Retinal pigment epithelial cell (primary cell): ENCODE measurements around the gene HS1BP3.

Experiments used
- DNase-seq: peaks from one replicate; pipeline ENCODE4 v3.0.0-alpha.2; 2010; ENCODE audit warnings: low read depth
- H3K4me3 ChIP-seq: 2 replicates; pipeline ENCODE4 v1.5.1; 2011; ENCODE audit warnings: mild to moderate bottlenecking, low read length, control low read depth, moderate library complexity
- TF ChIP-seq, protein P1 (sequence below): conservative IDR thresholded peaks from 2 replicates; pipeline ENCODE4 v1.5.1; 2011; ENCODE audit warnings: low read depth, low read length, control low read depth, inconsistent platforms

HS1BP3 gene

DNA sequence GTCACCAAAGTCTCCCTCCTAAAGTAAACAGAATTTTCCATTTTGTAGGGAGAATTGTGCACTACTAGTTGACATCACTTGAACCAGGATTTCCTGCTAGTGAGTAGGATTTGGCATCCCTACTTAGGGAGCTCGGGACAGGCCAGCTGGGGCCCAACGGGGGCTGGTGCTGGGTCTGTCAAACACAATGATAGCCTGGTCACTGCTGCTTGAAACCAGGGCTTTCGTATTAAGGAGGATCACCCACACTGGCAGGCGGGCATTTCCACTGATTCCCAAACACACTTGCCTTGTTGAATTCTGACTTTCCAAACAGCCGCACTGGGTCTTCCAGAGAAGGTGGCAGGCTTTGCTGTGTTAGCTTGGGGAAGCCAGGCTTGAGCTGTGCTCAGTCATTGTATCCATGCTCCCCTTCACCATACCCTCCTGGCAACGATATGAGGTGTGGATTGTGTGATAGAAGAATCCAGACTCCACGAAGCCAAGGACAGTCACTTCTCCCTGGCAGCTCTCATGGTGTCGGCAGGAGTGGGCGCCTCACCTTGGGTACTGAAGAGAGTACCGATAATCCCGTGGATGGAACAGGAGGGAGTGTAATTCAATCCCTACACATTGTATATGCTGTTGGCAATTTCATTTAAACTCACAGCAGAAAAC is 23.5 kb upstream of the HS1BP3 start:
- H3K4me3 ChIP-seq: no peak overlapping the region
- TF ChIP-seq, protein P1, sequence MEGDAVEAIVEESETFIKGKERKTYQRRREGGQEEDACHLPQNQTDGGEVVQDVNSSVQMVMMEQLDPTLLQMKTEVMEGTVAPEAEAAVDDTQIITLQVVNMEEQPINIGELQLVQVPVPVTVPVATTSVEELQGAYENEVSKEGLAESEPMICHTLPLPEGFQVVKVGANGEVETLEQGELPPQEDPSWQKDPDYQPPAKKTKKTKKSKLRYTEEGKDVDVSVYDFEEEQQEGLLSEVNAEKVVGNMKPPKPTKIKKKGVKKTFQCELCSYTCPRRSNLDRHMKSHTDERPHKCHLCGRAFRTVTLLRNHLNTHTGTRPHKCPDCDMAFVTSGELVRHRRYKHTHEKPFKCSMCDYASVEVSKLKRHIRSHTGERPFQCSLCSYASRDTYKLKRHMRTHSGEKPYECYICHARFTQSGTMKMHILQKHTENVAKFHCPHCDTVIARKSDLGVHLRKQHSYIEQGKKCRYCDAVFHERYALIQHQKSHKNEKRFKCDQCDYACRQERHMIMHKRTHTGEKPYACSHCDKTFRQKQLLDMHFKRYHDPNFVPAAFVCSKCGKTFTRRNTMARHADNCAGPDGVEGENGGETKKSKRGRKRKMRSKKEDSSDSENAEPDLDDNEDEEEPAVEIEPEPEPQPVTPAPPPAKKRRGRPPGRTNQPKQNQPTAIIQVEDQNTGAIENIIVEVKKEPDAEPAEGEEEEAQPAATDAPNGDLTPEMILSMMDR: no peak
- DNase-seq: no peak

DNA sequence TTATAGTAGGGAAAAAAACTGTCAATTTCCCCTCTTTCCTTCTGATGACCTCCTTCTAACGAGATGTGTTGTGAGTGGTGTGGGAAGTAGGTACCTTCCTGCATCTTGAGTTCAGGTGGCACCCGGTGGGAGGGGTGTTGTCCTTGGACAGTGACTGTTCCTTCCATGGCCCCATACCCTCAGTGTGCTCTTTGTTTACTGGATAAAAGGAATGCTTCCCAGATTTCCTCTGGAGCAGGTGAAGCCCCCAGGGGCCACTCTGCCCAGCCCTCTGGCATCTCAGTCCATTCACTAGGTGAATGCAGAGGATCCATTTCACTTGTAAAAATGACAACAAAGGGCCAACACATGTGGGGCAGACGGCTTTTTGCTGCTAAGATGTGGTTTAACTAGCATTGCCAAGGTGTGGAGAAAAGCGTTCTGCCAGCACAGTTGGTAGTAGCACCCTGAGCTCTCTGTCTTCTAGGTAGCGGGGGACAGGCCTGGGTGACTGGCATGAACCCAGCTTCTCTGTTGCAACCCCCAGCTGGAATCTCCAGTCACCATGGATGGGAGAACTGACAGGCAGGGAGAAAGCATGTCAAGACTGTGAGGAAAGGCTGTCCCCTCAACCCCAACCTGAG is 22.9 kb upstream of the HS1BP3 start:
- H3K4me3 ChIP-seq: no peak overlapping the region
- DNase-seq: no peak
- TF ChIP-seq, protein P1: no peak

DNA sequence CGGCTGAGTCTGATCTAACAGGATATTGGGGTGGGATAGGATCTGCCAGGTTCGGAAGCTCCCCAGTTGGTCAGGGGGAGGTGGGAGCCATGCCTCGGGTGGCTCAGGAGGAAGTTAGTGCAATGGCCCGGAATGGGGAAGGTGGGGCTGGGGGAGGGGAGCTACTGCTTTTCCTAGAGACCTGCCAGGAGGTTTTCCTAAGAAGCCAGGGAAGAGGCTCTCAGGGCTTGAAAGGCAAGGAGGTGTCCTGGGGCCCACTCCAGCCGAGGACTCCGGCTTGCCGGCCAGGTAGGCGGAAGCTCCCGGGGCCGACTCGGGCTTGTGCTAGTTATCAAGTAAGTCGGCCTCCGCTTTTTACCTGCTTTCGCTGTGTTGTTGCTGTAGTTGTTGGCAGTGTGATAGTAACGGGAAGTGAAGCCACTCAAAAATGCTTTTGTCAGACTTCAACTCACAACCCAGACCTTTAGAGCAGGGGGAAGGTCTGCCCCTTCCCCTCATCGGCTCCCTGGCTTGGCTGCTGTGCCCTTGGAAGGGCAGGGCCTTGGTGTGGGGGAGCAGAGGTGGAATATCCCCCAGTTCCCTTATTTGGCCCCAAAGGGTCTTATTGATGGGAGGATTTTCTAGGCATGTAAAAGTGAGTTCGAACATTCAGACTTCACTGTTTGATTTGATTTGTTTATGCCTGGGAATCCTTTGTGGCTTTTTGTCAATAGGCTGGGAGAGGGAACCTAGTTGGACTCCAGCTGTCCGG is 21.5 kb upstream of the HS1BP3 start:
- TF ChIP-seq, protein P1: no peak
- DNase-seq: no peak
- no peak overlapping the region for H3K4me3 ChIP-seq

DNA sequence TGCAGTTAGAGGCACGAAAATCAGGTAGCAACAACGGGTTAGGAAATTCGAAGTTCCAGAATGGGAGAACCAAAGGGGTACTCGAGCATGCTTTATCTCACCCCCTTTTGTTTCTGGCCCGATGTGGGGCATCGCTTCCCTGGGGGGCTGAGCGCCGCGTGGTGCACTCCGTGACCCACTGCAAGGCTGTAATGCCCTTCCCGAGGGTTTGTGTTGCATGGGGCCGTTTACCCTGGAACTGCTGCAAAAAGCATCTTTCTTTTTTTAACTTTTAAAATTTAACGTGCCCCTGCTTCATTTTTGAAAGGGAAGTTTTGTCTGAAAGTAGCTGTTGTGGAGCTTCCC is 20.8 kb upstream of the HS1BP3 start:
- no peak overlapping the region for H3K4me3 ChIP-seq
- TF ChIP-seq, protein P1: no peak
- DNase-seq: no peak

DNA sequence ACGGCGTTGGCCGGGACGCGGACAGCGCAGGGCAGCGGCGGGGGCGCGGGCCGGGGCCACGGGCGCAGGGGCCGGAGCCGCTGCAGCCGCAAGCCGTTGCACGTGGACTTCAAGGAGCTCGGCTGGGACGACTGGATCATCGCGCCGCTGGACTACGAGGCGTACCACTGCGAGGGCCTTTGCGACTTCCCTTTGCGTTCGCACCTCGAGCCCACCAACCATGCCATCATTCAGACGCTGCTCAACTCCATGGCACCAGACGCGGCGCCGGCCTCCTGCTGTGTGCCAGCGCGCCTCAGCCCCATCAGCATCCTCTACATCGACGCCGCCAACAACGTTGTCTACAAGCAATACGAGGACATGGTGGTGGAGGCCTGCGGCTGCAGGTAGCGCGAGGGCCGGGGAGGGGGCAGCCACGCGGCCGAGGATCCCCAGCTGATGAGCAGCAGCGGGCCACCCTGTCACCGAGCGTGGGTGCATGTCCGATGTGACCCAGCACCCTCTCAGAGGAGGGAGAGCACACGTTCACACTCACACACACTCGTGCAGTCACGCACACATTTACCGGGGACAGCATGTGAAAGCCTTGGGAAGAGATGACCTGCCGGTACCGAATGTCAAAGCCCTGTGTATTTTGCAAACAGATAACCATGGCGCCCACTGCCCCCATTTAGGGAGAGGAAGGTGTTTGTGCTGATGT is 20.3 kb upstream of the HS1BP3 start:
- no peak overlapping the region for H3K4me3 ChIP-seq
- TF ChIP-seq, protein P1: no peak
- DNase-seq: no peak

DNA sequence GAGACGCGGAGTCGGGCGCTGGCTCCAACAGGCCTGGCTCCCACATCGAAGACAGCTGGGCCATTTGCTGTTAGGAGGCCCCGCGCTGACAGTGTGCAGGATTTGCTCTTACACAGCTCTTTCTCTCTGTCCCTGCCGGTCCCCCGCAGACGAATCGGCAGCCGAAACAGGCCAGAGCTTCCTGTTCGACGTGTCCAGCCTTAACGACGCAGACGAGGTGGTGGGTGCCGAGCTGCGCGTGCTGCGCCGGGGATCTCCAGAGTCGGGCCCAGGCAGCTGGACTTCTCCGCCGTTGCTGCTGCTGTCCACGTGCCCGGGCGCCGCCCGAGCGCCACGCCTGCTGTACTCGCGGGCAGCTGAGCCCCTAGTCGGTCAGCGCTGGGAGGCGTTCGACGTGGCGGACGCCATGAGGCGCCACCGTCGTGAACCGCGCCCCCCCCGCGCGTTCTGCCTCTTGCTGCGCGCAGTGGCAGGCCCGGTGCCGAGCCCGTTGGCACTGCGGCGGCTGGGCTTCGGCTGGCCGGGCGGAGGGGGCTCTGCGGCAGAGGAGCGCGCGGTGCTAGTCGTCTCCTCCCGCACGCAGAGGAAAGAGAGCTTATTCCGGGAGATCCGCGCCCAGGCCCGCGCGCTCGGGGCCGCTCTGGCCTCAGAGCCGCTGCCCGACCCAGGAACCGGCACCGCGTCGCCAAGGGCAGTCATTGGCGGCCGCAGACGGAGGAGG is 19.6 kb upstream of the HS1BP3 start:
- DNase-seq: no peak
- TF ChIP-seq, protein P1: no peak
- H3K4me3 ChIP-seq: no peak overlapping the region
